ENCODE data around the gene SLFNL1.

DNA sequence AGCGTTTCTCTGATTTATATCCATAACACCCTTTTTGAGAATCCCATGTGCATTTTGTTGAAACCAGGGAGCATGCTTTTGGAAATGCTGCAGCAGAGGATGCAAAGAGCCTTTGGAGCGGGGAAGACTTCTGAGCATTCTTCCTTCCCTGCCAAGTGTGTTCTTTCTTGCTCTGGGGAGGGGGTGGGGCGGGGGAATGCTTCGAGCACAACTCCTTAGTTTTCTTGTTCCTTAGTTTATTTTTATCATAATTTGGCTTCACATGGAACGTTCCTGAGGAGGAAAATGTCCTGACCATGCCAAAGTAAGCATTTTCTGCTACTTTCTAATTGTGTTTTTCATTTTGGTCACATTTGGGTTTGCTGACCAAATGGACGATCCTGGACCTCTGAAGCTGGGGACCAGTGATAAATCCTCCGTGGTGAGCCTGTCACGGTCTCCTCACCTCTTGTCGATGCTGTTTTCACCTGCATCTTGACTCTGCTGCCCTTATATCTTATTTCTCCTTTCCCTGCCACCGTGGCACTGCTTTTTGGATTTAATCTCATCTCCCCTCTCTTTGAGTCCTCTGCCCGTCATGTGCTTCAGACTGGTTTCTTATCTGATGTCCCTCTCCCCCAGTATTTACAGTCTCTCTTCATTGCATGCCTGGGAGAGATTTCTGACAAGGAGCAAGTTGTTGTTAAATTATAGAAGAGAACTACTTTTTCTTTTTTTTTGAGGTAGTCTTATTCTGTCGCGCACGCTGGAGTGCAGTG is 39.7 kb downstream of the SLFNL1 start:
- TF ChIP-seq EZH2 (IDR thresholded peaks at IDR 0.05; ENCODE audit: insufficient read depth, poor library complexity, severe bottlenecking) (no peak), EZH2phosphoT487 (IDR thresholded peaks at IDR 0.05; ENCODE audit: insufficient read depth, low read depth) (no peak)
